ENCODE results near the gene PUS1. TPM values are rescaled to one million over a fixed set of nuclear protein-coding genes. Genes with fewer than 3 reads are reported as not detected.

PUS1 gene
- total RNA-seq, 2 experiments from 2014 or later = 43.5 to 78.3 TPM

DNA sequence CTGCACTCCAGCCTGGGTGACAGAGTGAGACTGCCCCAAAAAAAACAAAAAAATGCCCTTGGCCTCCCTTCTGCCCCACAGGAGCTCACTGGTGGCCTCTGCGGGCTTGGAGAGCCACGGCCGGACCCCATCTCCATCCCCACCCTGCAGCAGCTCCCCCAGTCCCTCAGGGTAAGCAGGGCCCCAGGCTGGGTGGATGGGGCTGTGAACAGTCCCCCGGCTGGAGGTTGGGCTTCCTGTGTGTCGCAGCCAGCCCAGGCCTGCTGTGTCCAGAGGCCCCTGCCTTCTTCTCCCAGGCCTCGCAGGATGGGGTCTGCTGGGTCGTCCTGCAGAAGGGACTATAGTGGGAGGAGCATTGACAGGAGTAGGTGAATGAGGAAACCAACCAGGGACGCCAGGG is 15.4 kb upstream of the PUS1 start:
- H3K36me3 ChIP-seq (ENCODE audit: insufficient read depth, low read length) = no peaks in the 10 kb centered on the region
- H2AFZ ChIP-seq (ENCODE audit: low read length) = no peak overlapping the region
- no peaks in the 10 kb centered on the region for H3K9me3 ChIP-seq (ENCODE audit: low read length)
- no peaks in the 10 kb centered on the region for H3K9me2 ChIP-seq (ENCODE audit: insufficient read depth, low read length)
- BruUV-seq (replicated peaks) = no TSS peak
- TF ChIP-seq, protein P1, sequence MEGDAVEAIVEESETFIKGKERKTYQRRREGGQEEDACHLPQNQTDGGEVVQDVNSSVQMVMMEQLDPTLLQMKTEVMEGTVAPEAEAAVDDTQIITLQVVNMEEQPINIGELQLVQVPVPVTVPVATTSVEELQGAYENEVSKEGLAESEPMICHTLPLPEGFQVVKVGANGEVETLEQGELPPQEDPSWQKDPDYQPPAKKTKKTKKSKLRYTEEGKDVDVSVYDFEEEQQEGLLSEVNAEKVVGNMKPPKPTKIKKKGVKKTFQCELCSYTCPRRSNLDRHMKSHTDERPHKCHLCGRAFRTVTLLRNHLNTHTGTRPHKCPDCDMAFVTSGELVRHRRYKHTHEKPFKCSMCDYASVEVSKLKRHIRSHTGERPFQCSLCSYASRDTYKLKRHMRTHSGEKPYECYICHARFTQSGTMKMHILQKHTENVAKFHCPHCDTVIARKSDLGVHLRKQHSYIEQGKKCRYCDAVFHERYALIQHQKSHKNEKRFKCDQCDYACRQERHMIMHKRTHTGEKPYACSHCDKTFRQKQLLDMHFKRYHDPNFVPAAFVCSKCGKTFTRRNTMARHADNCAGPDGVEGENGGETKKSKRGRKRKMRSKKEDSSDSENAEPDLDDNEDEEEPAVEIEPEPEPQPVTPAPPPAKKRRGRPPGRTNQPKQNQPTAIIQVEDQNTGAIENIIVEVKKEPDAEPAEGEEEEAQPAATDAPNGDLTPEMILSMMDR (conservative IDR thresholded peaks at IDR 0.05; ENCODE audit: low read length) = no peak
- TF ChIP-seq EZH2phosphoT487 (IDR thresholded peaks at IDR 0.05; ENCODE audit: borderline replicate concordance, low read depth, low read length) = no peak
- DNase-seq (ENCODE audit: low spot score) = no peak
- H3K27ac ChIP-seq (ENCODE audit: low read depth, low read length, poor library complexity, severe bottlenecking) = no peak overlapping the region
- H4K20me1 ChIP-seq (ENCODE audit: insufficient read depth, low read length) = no peaks in the 10 kb centered on the region
- ChIA-PET POLR2A (no interaction called here), CTCF (ENCODE audit: unreplicated experiment) (no interaction called here)
- intact Hi-C loops (cut with micrococcal nuclease; ENCODE audit: unreplicated experiment) = no loop called here
- no peaks in the 10 kb centered on the region for H3K79me2 ChIP-seq (ENCODE audit: insufficient read depth, low read depth, low read length)
- no peak overlapping the region for H3K4me2 ChIP-seq (ENCODE audit: low read length)
- H3K4me3 ChIP-seq (ENCODE audit: low read depth, low read length, poor library complexity, severe bottlenecking) = no peak overlapping the region
- no peaks in the 10 kb centered on the region for H3K4me1 ChIP-seq (ENCODE audit: insufficient read depth, low read length, poor library complexity, severe bottlenecking)

GRCh38 chr12:131914179-131914702 is 14.8 kb upstream of the PUS1 start:
- H3K79me2 ChIP-seq (ENCODE audit: insufficient read depth, low read depth, low read length) = no peaks in the 10 kb centered on the region
- no peaks in the 10 kb centered on the region for H3K4me1 ChIP-seq (ENCODE audit: insufficient read depth, low read length, poor library complexity, severe bottlenecking)
- DNase-seq (ENCODE audit: low spot score) = no peak
- no peaks in the 10 kb centered on the region for H3K9me2 ChIP-seq (ENCODE audit: insufficient read depth, low read length)
- H3K4me2 ChIP-seq (ENCODE audit: low read length) = no peak overlapping the region
- H2AFZ ChIP-seq (ENCODE audit: low read length) = no peak overlapping the region
- ChIA-PET POLR2A (no interaction called here), CTCF (ENCODE audit: unreplicated experiment) (no interaction called here)
- TF ChIP-seq EZH2phosphoT487 (IDR thresholded peaks at IDR 0.05; ENCODE audit: borderline replicate concordance, low read depth, low read length) = no peak
- TF ChIP-seq, protein P1 (conservative IDR thresholded peaks at IDR 0.05; ENCODE audit: low read length) = no peak
- no peaks in the 10 kb centered on the region for H3K36me3 ChIP-seq (ENCODE audit: insufficient read depth, low read length)
- BruUV-seq (replicated peaks) = no TSS peak
- intact Hi-C loops (cut with micrococcal nuclease; ENCODE audit: unreplicated experiment) = no loop called here
- no peak overlapping the region for H3K4me3 ChIP-seq (ENCODE audit: low read depth, low read length, poor library complexity, severe bottlenecking)
- H3K9me3 ChIP-seq (ENCODE audit: low read length) = no peaks in the 10 kb centered on the region
- no peak overlapping the region for H3K27ac ChIP-seq (ENCODE audit: low read depth, low read length, poor library complexity, severe bottlenecking)
- no peaks in the 10 kb centered on the region for H4K20me1 ChIP-seq (ENCODE audit: insufficient read depth, low read length)

DNA sequence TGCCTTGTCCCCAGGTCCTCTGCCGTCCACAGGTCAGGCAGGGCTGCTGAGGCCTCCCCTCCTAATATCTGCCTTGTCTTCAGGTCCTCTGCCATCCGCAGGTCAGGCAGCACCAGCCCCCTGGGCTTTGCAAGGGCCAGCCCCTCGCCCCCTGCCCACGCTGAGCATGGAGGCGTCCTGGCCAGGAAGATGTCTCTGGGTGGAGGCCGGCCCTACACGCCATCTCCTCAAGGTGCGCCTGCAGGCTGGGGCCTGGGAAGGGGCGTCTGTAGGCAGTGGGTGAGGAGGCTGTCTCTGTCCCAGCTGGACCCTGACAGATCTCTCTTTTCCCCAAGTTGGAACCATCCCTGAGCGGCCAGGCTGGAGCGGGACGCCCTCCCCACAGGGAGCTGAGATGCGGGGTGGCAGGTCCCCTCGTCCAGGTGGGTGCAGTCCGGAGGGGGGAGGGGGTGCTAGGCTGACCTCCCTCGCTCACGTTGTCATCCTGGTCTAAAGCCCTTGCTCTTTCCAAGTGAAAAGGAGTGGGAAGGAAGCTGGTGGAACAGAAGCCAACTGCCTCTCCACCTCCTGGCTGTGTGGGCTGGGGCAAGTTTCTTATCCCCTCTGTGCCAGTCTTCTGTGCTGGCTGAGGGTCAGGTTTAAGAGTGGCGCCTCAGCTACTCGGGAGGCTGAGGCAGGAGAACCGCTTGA is 13.9 kb upstream of the PUS1 start:
- Histone ChIP-seq H3K9me3 (ENCODE audit: low read length) (no peaks in the 10 kb centered on the region), H3K4me1 (ENCODE audit: insufficient read depth, low read length, poor library complexity, severe bottlenecking) (no peaks in the 10 kb centered on the region), H3K4me2 (ENCODE audit: low read length) (no peak overlapping the region), H3K36me3 (ENCODE audit: insufficient read depth, low read length) (no peaks in the 10 kb centered on the region), H3K9me2 (ENCODE audit: insufficient read depth, low read length) (no peaks in the 10 kb centered on the region), H3K27ac (ENCODE audit: low read depth, low read length, poor library complexity, severe bottlenecking) (no peak overlapping the region), H3K79me2 (ENCODE audit: insufficient read depth, low read depth, low read length) (no peaks in the 10 kb centered on the region), H4K20me1 (ENCODE audit: insufficient read depth, low read length) (no peaks in the 10 kb centered on the region), H3K4me3 (ENCODE audit: low read depth, low read length, poor library complexity, severe bottlenecking) (no peak overlapping the region), H2AFZ (ENCODE audit: low read length) (no peak overlapping the region)
- BruUV-seq (replicated peaks) = no TSS peak
- ChIA-PET POLR2A (no interaction called here), CTCF (ENCODE audit: unreplicated experiment) (no interaction called here)
- intact Hi-C loops (cut with micrococcal nuclease; ENCODE audit: unreplicated experiment) = no loop called here
- TF ChIP-seq, protein P1 (conservative IDR thresholded peaks at IDR 0.05; ENCODE audit: low read length) = no peak
- TF ChIP-seq EZH2phosphoT487 (IDR thresholded peaks at IDR 0.05; ENCODE audit: borderline replicate concordance, low read depth, low read length) = no peak
- DNase-seq (ENCODE audit: low spot score) = no peak
